Measurements from ENCODE around the gene DOK5.

GRCh38 chr20:54485631-54486030, 10.2 kb downstream of the DOK5 start:
- TF ChIP-seq CTCF (conservative IDR thresholded peaks at IDR 0.05; ENCODE audit: low read length) (no peak), EZH2phosphoT487 (IDR thresholded peaks at IDR 0.05; ENCODE audit: borderline replicate concordance, low read depth, low read length) (no peak)

All from OCI-LY7 (cell line).